Endometrial microvascular endothelial cells (primary cell): Measurements from ENCODE around the gene GCSH. TPM values are rescaled to one million over a fixed set of nuclear protein-coding genes. Genes with fewer than 3 reads are reported as not detected.

Experiments used
- in situ Hi-C: cut with HindIII; loops from 2 replicates; pipeline ENCODE4 v1.10.0; 2017; ENCODE audit warnings: low sequenced_read_pairs, low pct_unique_long_range_greater_than_20kb; ENCODE audit errors: inconsistent ontology term
- total RNA-seq: library from RNA; depleted of rRNA; stranded (reverse); fragments of >200 nt; gene quantifications from one replicate; pipeline ENCODE4 v1.2.3, GENCODE V29; 2015; ENCODE audit errors: inconsistent ontology term

GCSH gene
- total RNA-seq, 1 donor from 2014 or later = 27.0 TPM

- in situ Hi-C loops = no loop called here
These were observed 34.2 kb downstream of the GCSH start for GRCh38 chr16:81061871-81062608.

DNA sequence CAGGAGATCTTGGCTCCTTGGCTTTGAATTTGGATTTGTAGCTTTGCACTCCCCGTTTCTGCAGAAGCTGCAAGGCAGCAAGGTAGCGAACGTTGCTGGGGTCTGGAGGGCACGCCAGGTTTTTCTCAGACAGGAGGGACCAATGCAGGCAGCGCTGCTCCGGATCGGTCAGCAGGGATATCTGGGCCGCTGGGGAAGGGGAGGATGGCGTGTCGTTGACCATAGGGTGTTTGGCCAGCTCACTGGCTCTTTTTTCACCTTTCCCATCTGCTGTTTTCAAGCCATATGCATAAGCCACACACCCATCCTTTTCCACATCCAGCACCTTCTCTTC, 34.9 kb downstream of the GCSH start:
- in situ Hi-C loops = no loop called here

DNA sequence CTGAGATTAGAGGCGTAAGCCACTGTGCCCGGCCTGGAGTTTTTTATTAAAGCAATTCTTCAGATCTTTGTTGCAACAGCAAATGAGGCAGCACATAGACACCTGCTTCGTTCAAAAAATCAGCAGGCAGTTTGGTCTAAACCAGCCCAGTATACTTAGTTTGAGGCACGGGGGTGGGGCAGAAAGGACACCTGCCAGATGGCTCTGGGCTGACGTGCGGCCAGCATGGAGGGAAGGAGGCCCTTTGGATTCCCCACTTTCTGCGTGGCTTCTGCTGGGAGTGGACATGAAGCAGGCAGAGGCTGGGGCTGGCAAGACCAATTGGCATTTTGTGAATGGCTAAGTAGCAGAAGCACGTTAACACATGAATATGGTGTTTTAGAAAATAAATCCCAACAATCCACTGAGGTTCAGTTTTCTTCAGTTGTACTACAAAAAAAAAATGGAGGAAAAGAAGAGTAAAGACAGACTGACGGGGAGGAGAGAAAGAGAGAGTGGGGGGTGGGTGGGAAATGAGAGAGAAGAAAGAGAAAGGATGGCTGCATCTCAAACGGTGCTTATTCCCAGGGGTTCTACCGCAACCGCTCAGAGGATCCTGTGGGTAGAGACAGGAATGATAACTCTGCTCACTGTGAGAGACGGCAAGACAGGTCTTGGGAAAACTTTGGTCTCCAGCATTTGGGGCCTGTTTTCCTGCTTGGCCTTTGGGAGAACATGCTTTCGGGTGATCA, 35.5 kb downstream of the GCSH start:
- in situ Hi-C loops = no loop called here

DNA sequence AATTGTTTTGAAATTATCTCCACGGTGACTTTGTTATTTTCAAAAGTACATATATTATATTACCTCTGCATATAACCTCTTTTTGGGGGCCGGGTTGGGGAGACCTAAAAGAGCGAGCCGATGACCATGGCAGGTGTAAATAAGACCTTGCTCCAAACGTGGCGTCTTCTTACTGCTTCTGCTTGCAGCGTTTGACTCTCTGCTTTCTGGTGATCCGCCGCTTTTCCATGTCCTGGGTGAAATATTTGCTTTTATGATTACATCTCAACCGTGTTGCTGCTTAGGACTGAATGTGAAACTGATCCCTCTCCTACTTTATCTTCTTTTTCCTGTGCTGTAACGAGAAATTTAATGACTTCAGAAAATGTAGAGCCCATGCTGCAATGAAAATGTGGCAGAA, 42.4 kb downstream of the GCSH start:
- in situ Hi-C loops = no loop called here

DNA sequence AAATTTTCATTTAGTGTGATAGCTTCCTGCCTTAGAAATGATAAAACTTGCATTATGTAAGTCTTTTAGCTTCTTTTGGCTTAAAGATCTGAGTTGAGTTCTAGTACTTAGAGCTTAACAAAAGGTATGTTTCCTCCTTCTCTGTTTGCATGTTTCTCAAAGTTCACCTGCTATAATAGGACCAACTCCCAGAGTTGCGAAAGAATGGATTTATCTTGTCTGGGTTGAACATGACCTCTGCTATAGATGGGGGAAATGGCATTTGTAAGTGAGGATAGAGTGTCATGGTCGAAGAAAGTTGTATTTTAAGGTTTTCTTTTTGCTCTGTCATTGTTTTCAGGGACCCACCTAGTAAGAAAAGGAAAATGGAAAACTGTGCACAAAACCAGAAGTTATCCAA, 53.4 kb downstream of the GCSH start:
- in situ Hi-C loops = no loop called here

DNA sequence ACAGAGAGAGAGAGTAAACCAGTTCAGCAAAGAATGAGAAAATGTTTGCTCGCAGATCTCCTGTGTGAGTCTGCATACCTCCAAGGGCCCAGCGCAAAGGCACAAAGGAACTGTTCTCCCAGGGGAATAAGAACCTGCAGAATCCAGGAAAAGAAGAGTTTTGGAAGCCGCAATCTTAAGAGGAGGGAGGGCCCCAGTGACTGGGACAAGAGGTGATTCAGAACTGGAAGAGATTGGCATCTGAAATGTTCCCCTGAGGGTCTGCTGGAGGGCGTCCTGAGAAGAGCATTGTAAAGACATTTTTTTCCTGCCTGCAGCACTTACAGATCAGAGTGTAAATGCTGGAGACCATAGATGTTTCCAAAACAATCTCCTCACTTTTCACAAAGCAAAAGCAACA, 54.5 kb downstream of the GCSH start:
- in situ Hi-C loops = no loop called here

DNA sequence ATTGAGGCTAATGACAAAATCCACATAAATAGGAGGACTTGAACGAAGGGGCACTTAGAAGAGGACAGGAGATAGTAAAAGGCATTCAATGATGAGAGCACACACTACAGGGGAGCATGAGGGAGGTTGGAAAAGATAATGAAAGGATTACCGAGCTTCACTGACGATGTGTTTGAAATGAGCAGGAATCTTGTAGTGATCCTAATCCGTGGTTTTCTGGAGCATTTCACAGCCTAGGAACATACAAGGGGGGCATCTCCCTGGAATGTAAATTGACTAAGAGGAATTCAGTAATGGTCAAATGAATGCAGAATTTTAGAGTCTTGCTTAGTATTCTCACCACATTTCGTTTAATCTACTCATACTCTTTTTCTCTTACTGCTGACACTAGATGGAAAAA, 55.4 kb downstream of the GCSH start:
- in situ Hi-C loops = no loop called here

GRCh38 chr16:81040131-81040530, 56.1 kb downstream of the GCSH start:
- in situ Hi-C loops = no loop called here

DNA sequence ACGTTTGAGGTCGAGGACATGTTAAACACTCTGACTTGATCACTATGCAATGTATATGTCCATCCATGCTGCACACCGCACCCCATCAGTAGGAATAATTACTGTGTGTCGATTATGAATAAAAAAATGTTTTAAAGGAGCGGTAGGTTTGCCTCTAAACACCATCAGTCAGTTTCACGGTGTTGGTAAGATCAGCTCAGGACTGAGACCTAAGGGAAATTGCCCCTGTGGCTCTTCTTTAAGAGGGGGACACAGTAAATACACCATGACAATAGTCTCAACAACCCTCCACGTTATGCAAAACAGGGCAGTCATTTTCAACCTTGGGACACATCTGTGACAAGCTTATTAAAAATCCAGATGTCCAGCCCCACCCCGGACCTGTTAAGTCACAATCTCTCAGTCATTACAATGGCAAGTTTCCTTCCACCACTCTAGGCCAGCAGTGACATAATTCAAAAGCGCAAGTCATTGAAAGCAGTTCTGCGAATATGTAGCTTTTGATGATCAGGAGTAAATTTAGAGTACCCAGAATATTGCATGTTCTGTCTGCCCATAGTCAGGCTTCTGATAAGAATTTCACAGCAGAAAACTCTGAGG, 59.3 kb downstream of the GCSH start:
- in situ Hi-C loops = no loop called here

DNA sequence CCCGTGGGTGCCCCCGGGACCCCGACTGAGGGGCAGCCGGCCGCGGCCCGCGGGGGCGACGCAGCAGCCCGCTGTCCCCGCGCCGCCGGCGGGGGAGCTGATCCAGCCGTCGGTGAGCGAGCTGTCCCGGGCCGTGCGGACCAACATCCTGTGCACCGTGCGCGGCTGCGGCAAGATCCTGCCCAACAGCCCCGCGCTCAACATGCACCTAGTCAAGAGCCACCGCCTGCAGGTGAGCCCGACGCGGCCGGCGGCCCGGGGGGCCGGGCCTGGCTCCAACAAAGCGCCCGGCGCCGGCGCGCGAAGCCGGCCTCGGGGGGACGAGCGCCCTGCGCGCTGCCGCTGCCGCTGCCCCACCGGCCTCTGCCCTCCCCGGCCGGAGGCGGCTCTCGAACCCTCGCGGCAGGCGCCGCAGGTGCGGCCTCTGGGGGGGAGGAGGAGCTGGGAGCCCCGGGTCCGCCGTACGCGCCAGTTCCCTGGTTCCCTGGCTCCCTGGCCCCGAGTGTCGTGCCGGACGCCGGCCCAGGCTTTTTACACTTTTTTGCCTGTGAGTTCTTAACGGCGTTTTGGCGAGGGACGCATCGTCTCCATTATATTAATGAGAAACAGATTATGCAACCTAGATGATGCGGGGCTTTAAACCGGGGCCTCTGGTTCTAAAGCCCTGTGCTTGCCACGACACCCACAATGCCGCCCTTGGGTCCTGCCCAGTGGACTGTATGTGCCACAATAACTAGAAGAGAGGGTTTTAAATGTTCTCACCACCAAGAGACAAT, 60.0 kb downstream of the GCSH start:
- in situ Hi-C loops = no loop called here

- in situ Hi-C loops = no loop called here
These were observed 60.7 kb downstream of the GCSH start, which contains the start of gene ATMIN for GRCh38 chr16:81035398-81035974. Gene ATMIN (plus strand): TSS chr16:81035842. CDS start chr16:81035871, 29 bp downstream.

Other genes with a start within 250 kb of the GCSH start
- gene CMC2, start 89.5 kb downstream of the GCSH start, total RNA-seq = 84.9 TPM
- gene CENPN, start 89.2 kb downstream of the GCSH start, total RNA-seq = 39.5 TPM
- gene ATMIN, start 60.6 kb downstream of the GCSH start, total RNA-seq = 26.9 TPM
- 0.37 TPM for gene C16orf46, start 19.2 kb downstream of the GCSH start, total RNA-seq
- gene BCO1, start 142.3 kb upstream of the GCSH start, total RNA-seq = not detected
- gene GAN, start 218.6 kb upstream of the GCSH start, total RNA-seq = 13.8 TPM